ENCODE results near the gene CLDN20. TPM values are rescaled to one million over a fixed set of nuclear protein-coding genes. Genes with fewer than 3 reads are reported as not detected.

CLDN20 gene
- total RNA-seq, 1 donor from 2014 or later, result not detected

DNA sequence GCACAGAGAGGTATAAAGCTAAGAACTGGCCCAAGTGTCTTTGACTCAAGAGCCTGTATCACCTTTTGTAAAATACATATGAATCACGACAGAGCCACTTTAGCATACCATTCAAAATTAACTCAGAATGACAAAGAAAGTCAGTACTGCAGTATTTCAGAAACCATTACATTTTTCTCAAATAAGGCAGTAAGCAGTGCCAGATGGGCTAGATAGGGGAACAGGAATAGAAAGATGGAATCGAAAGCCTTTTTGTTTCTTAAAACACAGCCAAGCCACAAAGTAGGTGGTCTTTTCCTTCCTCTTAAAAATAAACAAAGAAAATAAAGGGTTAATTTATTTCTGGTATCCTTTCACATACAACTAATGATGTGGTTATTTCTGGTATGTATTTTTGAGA, 10.3 kb downstream of the CLDN20 start:
- TF ChIP-seq, protein P1, sequence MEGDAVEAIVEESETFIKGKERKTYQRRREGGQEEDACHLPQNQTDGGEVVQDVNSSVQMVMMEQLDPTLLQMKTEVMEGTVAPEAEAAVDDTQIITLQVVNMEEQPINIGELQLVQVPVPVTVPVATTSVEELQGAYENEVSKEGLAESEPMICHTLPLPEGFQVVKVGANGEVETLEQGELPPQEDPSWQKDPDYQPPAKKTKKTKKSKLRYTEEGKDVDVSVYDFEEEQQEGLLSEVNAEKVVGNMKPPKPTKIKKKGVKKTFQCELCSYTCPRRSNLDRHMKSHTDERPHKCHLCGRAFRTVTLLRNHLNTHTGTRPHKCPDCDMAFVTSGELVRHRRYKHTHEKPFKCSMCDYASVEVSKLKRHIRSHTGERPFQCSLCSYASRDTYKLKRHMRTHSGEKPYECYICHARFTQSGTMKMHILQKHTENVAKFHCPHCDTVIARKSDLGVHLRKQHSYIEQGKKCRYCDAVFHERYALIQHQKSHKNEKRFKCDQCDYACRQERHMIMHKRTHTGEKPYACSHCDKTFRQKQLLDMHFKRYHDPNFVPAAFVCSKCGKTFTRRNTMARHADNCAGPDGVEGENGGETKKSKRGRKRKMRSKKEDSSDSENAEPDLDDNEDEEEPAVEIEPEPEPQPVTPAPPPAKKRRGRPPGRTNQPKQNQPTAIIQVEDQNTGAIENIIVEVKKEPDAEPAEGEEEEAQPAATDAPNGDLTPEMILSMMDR (IDR thresholded peaks at IDR 0.05; ENCODE audit: unreplicated experiment), result no peak
- Mint-ChIP-seq H3K4me3 (ENCODE audit: low read depth) (no peak overlapping the region), H3K36me3 (ENCODE audit: insufficient read depth) (peaks cover 7% of the 10 kb centered on the region), H3K27me3 (no peaks in the 10 kb centered on the region), H3K9me3 (ENCODE audit: low read depth) (no peaks in the 10 kb centered on the region), H3K27ac (no peak overlapping the region), H3K4me1 (ENCODE audit: low read depth) (peaks cover 24% of the 10 kb centered on the region)
- no peak for DNase-seq (ENCODE audit: low spot score, unreplicated experiment)

DNA sequence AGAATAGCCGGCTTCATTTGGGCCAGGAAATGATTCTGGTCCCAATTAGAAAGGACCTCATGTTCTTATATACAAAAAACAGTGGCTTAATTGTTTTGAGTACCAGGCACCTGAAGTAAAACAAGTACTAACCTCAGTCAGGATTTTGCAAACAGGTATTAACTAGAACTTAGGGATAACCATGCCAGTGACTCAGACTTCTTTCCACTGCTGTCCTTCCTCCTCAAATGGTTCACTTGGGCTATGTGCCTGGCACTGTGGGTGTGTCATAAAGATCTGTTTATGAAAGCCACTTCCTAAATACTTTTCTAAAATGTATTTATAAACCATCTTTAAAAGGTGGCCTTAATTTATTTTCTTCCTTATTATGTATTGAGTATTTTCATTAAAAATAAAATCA, 10.7 kb downstream of the CLDN20 start:
- H3K9me3 Mint-ChIP-seq (ENCODE audit: low read depth), result no peaks in the 10 kb centered on the region
- no peak overlapping the region for H3K4me3 Mint-ChIP-seq (ENCODE audit: low read depth)
- peaks cover 10% of the 10 kb centered on the region for H3K36me3 Mint-ChIP-seq (ENCODE audit: insufficient read depth)
- H3K27me3 Mint-ChIP-seq, result no peaks in the 10 kb centered on the region
- TF ChIP-seq, protein P1 (IDR thresholded peaks at IDR 0.05; ENCODE audit: unreplicated experiment), result no peak
- H3K4me1 Mint-ChIP-seq (ENCODE audit: low read depth), result peaks cover 24% of the 10 kb centered on the region
- DNase-seq (ENCODE audit: low spot score, unreplicated experiment), result no peak
- H3K27ac Mint-ChIP-seq, result no peak overlapping the region

GRCh38 chr6:155275808-155276480, 12.1 kb downstream of the CLDN20 start:
- Mint-ChIP-seq H3K27ac (peak overlapping the region; percentile 33), H3K4me3 (ENCODE audit: low read depth) (no peak overlapping the region), H3K36me3 (ENCODE audit: insufficient read depth) (peaks cover 10% of the 10 kb centered on the region), H3K9me3 (ENCODE audit: low read depth) (no peaks in the 10 kb centered on the region), H3K4me1 (ENCODE audit: low read depth) (peaks cover 16% of the 10 kb centered on the region), H3K27me3 (no peaks in the 10 kb centered on the region)
- TF ChIP-seq, protein P1 (IDR thresholded peaks at IDR 0.05; ENCODE audit: unreplicated experiment), result no peak
- no peak for DNase-seq (ENCODE audit: low spot score, unreplicated experiment)

DNA sequence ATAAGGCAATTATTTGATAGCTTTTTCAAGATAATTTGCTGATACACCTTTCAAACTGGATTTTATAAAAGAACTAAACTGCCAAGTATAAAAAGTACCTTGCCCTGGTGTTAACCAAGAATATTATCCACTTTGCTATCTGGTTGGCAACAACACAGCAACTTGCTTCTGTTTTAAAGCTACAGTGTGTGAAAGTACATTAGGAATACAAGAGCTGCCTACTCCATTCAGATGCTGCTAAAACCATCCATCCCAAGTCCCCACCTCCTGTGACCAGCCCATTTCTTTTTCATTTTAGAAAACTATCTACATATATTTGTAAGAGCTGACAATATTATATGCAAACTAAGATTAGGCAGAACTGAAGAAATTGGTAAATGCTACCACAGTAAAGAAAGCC, 12.8 kb downstream of the CLDN20 start:
- TF ChIP-seq, protein P1 (IDR thresholded peaks at IDR 0.05; ENCODE audit: unreplicated experiment), result no peak

DNA sequence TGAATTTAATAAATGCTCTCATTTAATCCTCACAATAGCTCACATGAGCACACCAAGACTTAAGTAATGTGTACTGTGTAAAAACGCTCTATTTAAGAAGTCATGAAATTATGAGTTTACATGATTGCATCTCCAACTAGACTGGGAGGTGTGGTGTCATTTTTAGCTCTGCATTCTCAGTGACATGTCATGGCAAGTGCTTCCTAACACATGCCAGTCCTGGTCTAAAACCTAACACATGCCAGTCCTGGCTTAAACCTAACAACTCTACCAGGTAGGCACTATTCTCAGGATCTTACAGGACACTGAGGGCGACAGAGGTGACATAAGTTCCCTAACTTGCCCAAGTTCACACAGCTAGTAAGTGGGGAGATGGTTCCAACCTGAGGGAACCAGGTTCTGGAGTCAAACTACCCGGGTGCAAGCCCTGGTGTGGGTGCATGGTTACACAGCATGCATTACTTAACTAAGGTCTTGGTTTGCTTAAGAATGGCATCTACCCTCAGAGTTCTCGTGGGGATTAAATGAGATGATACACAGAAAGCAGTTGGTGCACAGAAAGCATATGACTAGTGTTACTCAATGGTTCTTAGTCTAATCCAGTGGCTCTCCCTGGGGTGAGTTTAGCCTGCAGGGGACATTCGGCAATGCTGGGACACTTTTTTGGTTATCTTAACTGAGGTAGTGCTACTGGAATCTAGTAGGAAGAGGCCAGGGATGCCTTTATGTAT, 14.7 kb downstream of the CLDN20 start:
- Mint-ChIP-seq H3K4me1 (ENCODE audit: low read depth) (peaks cover 2% of the 10 kb centered on the region), H3K9me3 (ENCODE audit: low read depth) (no peaks in the 10 kb centered on the region), H3K27me3 (no peaks in the 10 kb centered on the region), H3K4me3 (ENCODE audit: low read depth) (no peak overlapping the region), H3K27ac (no peak overlapping the region), H3K36me3 (ENCODE audit: insufficient read depth) (peaks cover 16% of the 10 kb centered on the region)
- TF ChIP-seq, protein P1 (IDR thresholded peaks at IDR 0.05; ENCODE audit: unreplicated experiment), result no peak
- DNase-seq (ENCODE audit: low spot score, unreplicated experiment), result no peak

More for the DNA sequence above, 12.8 kb downstream of the CLDN20 start:
- no peak overlapping the region for H3K4me3 Mint-ChIP-seq (ENCODE audit: low read depth)
- H3K4me1 Mint-ChIP-seq (ENCODE audit: low read depth), result peaks cover 16% of the 10 kb centered on the region
- peaks cover 10% of the 10 kb centered on the region for H3K36me3 Mint-ChIP-seq (ENCODE audit: insufficient read depth)
- H3K27ac Mint-ChIP-seq, result peak overlapping the region; percentile 67
- no peaks in the 10 kb centered on the region for H3K9me3 Mint-ChIP-seq (ENCODE audit: low read depth)
- H3K27me3 Mint-ChIP-seq, result no peaks in the 10 kb centered on the region
- no peak for DNase-seq (ENCODE audit: low spot score, unreplicated experiment)
